ENCODE measurements around the gene HMCN1.

DNA sequence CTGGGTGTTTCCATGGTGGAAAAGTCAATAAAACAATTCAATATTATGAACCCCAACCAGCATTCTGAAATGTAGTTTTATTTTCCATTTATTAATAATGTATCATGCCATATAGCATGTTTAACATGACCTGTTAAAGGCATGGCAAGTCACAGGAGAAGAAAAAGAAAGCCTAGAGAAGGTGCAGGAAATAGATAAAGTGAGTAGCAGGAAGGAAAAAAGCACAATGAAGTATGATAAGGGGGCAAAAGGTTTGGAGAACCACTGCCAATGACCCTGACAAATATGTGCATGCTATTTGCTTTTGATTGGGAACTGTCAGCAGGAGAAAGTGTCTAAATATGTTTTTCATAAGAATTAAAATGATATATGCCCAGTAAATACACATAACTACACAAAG is 85.6 kb downstream of the HMCN1 start:
- TF ChIP-seq POLR2A (IDR thresholded peaks at IDR 0.05; ENCODE audit: low read length): no peak
- TF ChIP-seq GATA1 (IDR thresholded peaks at IDR 0.05; ENCODE audit: low read depth, low read length): no peak
